Measurements from ENCODE around the gene DNAJC1.

DNA sequence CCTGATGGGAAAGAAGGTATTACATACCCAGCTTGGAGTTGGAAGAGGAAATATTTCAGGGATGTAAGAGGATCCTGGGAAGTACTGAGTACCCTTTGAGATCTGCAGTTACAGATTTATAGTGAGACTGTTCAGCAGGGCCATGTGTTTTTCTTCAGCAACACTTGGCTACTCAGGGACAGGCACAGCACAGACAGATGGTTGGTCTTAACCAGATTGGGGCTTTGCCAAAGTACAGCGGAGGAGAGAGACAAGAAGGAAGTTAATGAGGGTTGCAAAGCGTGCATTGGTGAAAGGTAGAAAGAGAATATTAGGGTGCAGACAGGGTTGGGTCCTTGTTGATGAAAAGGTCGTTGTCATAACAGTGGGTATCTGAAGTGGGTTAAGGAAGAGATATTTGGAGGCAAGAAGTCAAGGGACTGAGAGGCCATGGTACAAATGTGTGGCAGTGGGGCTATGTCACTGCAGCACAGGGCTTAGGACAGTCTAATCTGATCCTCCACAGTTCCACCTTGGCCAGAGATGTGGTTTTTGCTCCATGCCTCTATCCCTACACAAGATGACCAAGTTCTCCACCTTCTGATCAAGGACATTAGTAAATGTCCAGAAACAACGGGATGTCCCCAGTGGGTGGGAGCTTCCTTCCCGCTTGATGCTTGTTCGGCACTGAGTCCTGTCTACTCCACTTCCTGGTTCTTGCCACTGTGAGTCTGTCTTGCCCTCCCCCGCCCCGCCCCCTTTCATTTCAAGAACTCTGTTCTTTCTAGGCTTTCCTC is 18.9 kb upstream of the DNAJC1 start:
- TF ChIP-seq CTCF (conservative IDR thresholded peaks at IDR 0.05) (no peak), EZH2 (IDR thresholded peaks at IDR 0.05; ENCODE audit: low read depth) (no peak)
